SK-N-MC (cell line): ENCODE data around the gene TMEM247.

Source experiments
- DNase-seq: peaks from one replicate; pipeline ENCODE4 v3.0.0-alpha.2; 2011; ENCODE audit warnings: low read depth, low spot score
- H3K27ac ChIP-seq: fragments of 200-600 bp; sonication (generic); 2 replicates; pipeline ENCODE4 v1.5.1; 2016; ENCODE audit warnings: mixed run types
- H3K36me3 ChIP-seq: fragments of 200-600 bp; sonication (generic); 2 replicates; pipeline ENCODE4 v1.6.1; 2017; ENCODE audit warnings: antibody characterized with exemption, low read length, mixed read lengths; ENCODE audit not compliant: insufficient read depth
- H3K4me3 ChIP-seq: fragments of 200-600 bp; sonication (generic); 2 replicates; pipeline ENCODE4 v1.5.1; 2016
- H3K9ac ChIP-seq: fragments of 200-600 bp; sonication (generic); 2 replicates; pipeline ENCODE4 v1.8.0; 2017; ENCODE audit warnings: mixed run types, mixed read lengths; ENCODE audit not compliant: insufficient read length
- H3K9me3 ChIP-seq: fragments of 200-600 bp; sonication (generic); 2 replicates; pipeline ENCODE4 v1.6.1; 2017; ENCODE audit warnings: low read depth, mild to moderate bottlenecking, antibody characterized with exemption, low read length, moderate library complexity, mixed read lengths
- EZH2 ChIP-seq: fragments of 200-600 bp; sonication (generic); IDR thresholded peaks from one replicate; pipeline ENCODE4 v1.6.1; 2017; ENCODE audit warnings: antibody characterized with exemption
- FOXP2 ChIP-seq: optimal IDR thresholded peaks from 2 replicates; pipeline ENCODE3; 2011; ENCODE audit warnings: mild to moderate bottlenecking, moderate library complexity; ENCODE audit not compliant: insufficient read depth; ENCODE audit errors: extremely low read length, control extremely low read depth
- POLR2AphosphoS5 ChIP-seq: IDR thresholded peaks from 2 replicates; pipeline ENCODE4 v1.6.1; 2012; ENCODE audit warnings: mild to moderate bottlenecking, low read depth, low read length, borderline replicate concordance

TMEM247 gene

DNA sequence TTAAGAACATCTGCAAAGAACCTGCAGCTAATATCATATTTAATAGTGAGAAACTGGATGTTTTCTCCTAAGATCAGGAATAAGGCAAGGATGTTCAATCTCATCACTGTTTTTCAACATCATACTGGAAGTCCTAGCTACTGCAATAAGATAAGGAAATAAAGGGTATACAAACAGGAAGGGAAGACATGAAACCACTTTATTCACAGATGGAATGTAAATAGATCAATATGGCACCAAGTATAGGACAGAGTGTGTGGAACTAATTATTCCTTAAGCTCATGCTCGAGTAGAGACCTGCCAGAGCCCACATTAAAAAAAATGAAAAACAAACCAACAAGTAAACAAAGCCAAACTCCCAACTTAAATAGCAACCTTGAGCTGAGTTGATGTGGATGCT is 41.3 kb upstream of the TMEM247 start:
- TF ChIP-seq POLR2AphosphoS5 (no peak), EZH2 (no peak)
- Histone ChIP-seq H3K27ac (no peak overlapping the region), H3K9me3 (no peaks in the 10 kb centered on the region), H3K36me3 (no peaks in the 10 kb centered on the region), H3K9ac (no peak overlapping the region), H3K4me3 (no peak overlapping the region)
- no peak for DNase-seq

DNA sequence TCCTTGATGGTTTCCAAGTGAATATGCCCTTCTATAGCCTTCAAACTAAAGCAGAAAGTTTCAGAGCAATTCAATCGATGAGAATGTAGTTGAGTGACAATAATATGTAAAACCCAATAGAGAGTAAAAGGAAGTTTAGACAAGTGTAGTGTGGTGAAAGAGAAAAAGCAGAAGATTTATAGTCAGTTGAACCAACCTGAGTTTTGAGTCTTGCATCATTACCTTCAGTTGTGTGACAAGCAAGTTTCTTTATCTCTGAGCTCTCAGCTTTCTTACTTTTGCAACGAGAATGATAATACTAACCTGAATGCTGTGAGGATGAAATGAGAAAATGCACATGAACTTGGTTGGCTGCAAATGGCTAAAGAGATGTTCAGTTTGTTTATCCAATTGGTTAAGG is 40.6 kb upstream of the TMEM247 start:
- H3K27ac ChIP-seq = no peak overlapping the region
- H3K9ac ChIP-seq = no peak overlapping the region
- TF ChIP-seq POLR2AphosphoS5 (no peak), FOXP2 (no peak), EZH2 (no peak)
- DNase-seq = no peak
- no peak overlapping the region for H3K4me3 ChIP-seq
- no peaks in the 10 kb centered on the region for H3K9me3 ChIP-seq
- H3K36me3 ChIP-seq = no peaks in the 10 kb centered on the region

DNA sequence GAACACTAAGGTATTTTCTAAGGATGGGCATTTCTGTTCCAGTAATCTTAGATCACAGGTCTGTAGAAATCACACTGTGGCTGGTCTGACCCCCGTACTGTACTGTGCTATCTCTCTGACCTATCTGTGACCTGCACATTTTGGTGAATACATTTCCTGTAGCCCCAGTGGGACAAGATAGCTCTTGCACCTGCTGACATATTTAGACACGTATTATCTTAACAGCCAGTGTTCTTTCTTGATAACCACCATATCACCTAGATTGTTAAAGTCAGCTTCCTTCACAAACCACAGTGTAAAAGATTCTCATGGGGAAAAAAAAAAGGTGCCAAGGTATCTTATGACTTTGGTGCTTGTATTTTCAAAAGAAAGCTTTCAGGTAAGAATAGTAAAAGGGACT is 39.8 kb upstream of the TMEM247 start:
- H3K36me3 ChIP-seq = no peaks in the 10 kb centered on the region
- no peak for DNase-seq
- H3K9me3 ChIP-seq = no peaks in the 10 kb centered on the region
- H3K9ac ChIP-seq = no peak overlapping the region
- H3K4me3 ChIP-seq = no peak overlapping the region
- H3K27ac ChIP-seq = no peak overlapping the region
- TF ChIP-seq EZH2 (no peak), FOXP2 (no peak), POLR2AphosphoS5 (no peak)

DNA sequence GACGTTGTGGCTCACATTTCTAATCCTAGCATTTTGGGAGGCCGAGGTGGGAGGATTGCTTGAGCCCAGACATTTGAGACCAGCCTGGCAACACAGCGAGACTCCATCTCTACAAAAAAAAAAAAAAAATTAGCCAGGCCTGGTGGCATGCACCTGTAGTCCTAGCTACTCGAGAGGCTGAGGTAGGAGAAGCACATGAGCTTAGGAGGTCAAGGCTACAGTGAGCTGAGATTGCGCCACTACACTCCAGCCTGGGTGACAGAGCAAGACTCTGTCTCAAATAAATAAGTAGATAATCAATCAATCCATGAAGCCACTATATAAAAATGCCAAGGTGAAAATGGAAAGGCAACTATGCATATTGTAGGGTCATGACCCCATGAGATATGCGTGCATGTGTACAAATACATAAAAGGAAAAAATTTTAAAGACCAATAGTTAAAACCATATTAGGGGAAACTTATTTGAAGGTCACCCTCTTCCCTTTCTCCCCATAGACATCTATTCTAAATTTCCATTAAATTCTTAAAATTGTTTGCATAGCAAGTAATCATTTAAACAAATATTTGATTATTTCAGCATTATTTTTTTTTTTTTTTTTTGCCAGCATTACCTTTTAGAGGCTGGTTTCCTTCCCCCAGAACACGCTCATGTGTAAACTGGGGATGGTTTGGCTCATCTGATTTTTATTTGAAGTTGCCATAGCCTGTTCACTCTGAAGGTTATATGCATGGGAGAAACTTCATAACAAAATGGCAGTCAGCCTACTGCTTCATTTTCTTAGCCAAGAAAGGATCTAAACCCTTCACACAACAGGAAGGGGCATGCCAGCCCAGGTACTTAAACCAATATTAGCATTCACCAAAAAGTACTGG is 37.3 kb upstream of the TMEM247 start:
- H3K27ac ChIP-seq = no peak overlapping the region
- no peak overlapping the region for H3K9ac ChIP-seq
- no peaks in the 10 kb centered on the region for H3K9me3 ChIP-seq
- TF ChIP-seq POLR2AphosphoS5 (no peak), FOXP2 (no peak), EZH2 (no peak)
- DNase-seq = no peak
- H3K4me3 ChIP-seq = no peak overlapping the region
- H3K36me3 ChIP-seq = no peaks in the 10 kb centered on the region

DNA sequence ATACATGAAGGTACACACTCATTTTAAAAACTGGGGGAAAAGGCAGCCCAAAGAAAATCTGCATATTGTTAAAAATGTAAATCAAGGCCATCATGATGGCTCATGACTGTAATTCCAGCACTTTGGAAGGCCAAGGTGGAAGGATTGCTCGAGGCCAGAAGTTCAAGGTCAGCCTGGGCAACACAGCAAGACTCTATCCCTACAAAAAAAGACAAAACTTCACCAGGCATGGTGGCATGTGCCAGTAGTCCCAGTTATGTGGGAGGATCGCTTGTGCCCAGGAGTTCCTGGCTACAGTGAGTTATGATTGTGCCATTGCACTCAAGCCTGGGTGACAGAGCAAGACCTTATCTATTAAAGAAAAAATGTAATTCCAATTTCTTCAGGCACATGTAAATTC is 34.6 kb upstream of the TMEM247 start:
- TF ChIP-seq FOXP2 = no peak
- TF ChIP-seq POLR2AphosphoS5 = no peak
- no peak for TF ChIP-seq EZH2
- no peak for DNase-seq
- Histone ChIP-seq H3K36me3 (no peaks in the 10 kb centered on the region), H3K9ac (no peak overlapping the region), H3K9me3 (no peaks in the 10 kb centered on the region), H3K27ac (no peak overlapping the region), H3K4me3 (no peak overlapping the region)

DNA sequence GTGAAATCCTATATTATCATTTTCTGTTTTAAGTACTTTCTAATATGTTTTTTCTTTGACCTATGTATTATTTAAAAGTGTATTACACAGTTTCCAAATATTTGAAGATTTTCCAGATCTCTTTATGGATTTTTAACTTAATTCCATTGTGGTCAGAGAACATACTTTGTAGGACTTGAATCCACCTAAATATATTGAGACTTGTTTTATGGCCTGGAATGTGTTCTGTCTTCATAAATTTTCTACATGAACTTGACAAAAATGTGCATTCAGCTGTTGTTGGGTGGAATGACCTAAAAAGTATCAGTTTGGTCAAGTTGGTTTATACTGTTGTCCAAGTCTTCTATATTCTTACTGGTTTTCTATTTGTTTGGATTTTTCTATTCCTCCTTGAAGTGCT is 33.8 kb upstream of the TMEM247 start:
- Histone ChIP-seq H3K27ac (no peak overlapping the region), H3K4me3 (no peak overlapping the region), H3K9ac (no peak overlapping the region), H3K36me3 (no peaks in the 10 kb centered on the region), H3K9me3 (no peaks in the 10 kb centered on the region)
- DNase-seq = no peak
- TF ChIP-seq EZH2 = no peak
- no peak for TF ChIP-seq POLR2AphosphoS5
- TF ChIP-seq FOXP2 = no peak

DNA sequence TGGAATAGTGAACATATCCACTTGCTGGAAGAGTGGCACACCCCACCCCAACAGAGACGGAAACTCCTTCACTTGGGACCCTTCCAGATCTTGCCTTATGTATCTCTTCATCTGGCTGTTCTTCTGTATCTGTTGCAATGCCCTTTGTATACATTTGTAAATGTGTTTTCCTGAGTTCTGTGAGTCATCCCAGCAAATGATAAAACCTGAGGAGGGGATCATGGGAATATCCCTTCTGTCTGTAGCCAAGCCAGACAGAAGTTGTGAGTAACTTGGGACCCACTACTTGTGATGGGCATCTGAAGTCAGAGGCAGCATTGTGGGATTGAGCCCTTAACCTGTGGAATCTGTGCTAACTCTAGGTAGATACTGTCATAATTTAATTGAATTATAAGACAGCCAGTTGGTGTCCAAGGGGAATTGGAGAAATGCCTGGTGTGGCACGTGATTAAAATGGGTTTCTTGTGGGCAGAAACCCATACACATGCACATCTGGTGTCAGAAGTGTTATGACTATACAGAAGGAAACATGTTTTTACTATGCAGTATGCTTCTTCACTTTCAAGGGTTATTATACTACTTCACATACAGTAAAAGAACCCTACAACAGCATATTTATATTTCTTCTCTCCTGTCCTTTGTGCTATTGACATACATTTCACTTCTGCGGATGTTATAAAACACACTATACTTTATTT is 32.3 kb upstream of the TMEM247 start:
- H3K27ac ChIP-seq = no peak overlapping the region
- no peak for TF ChIP-seq EZH2
- no peak for TF ChIP-seq FOXP2
- TF ChIP-seq POLR2AphosphoS5 = no peak
- no peaks in the 10 kb centered on the region for H3K36me3 ChIP-seq
- no peak overlapping the region for H3K9ac ChIP-seq
- DNase-seq = no peak
- H3K4me3 ChIP-seq = no peak overlapping the region
- H3K9me3 ChIP-seq = no peaks in the 10 kb centered on the region

DNA sequence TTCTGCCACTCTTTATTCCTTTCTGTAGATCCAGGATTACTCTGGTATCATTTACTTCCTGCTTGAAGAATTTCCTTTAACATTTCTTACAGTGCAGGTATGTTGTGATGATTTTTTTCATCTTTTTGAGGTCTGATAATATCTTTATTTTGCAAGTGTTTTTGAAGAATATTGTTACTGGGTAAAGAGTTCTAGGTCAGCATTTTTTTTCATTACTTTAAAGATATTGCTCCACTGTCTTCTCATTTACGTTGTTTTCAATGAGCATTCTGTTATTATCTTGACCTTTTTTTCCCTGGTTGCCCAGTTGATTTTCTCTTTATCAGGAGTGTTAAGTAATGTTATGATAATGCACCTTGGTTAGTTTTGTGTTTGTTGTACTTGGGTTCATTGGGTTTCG is 31.7 kb upstream of the TMEM247 start:
- Histone ChIP-seq H3K4me3 (no peak overlapping the region), H3K36me3 (no peaks in the 10 kb centered on the region), H3K9ac (no peak overlapping the region), H3K9me3 (no peaks in the 10 kb centered on the region), H3K27ac (no peak overlapping the region)
- TF ChIP-seq EZH2 (no peak), POLR2AphosphoS5 (no peak), FOXP2 (no peak)
- no peak for DNase-seq
